Measurements from ENCODE around the gene NOXRED1. TPM values are rescaled to one million over a fixed set of nuclear protein-coding genes. Genes with fewer than 3 reads are reported as not detected.
A peak's percentile ranks its signal among the peaks of the same experiment; 100 is the strongest.

NOXRED1 gene
- total and polyA plus RNA-seq, 11 donors = 0.15 to 0.32 (median 0.28) TPM; not detected in 7

DNA sequence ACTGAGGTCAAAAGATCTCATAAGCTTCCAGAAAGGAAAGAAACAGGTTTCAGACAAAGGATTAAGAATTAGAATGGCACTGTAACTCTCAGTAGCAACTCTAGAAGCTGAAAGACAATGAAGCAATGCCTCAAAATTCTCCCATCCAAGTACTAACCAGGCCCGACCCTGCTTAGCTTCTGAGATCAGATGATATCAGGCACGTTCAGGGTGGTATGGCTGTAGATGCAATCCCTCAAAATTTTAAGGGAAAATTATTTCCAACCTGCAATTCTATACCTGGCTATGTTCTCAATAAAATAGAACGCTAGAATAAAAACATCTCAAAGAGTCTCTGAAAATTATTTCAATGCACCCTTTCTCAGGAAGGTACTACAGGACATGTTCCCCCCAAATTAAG, 19.6 kb downstream of the NOXRED1 start:
- Histone ChIP-seq H3K27ac (no peak overlapping the region), H3K36me3 (no peaks in the 10 kb centered on the region), H3K4me1 (peaks cover 0 to 18% (median 0%) of the 10 kb centered on the region in 12 donors), H3K4me3 (no peak overlapping the region), H3K9me3 (no peaks in the 10 kb centered on the region), H3K27me3 (no peaks in the 10 kb centered on the region)
- 81 to 88% (median 85%) methylated on average over 3 of the region's 3 CpGs for WGBS, 4 donors
- DNase-seq = no peak
- intact Hi-C loops (cut with DNase I) = no loop called here
- TF ChIP-seq POLR2A (IDR thresholded peaks at IDR 0.05) = no peak
- TF ChIP-seq, protein P1, sequence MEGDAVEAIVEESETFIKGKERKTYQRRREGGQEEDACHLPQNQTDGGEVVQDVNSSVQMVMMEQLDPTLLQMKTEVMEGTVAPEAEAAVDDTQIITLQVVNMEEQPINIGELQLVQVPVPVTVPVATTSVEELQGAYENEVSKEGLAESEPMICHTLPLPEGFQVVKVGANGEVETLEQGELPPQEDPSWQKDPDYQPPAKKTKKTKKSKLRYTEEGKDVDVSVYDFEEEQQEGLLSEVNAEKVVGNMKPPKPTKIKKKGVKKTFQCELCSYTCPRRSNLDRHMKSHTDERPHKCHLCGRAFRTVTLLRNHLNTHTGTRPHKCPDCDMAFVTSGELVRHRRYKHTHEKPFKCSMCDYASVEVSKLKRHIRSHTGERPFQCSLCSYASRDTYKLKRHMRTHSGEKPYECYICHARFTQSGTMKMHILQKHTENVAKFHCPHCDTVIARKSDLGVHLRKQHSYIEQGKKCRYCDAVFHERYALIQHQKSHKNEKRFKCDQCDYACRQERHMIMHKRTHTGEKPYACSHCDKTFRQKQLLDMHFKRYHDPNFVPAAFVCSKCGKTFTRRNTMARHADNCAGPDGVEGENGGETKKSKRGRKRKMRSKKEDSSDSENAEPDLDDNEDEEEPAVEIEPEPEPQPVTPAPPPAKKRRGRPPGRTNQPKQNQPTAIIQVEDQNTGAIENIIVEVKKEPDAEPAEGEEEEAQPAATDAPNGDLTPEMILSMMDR (IDR thresholded peaks at IDR 0.05) = no peak
- ATAC-seq = no peak

DNA sequence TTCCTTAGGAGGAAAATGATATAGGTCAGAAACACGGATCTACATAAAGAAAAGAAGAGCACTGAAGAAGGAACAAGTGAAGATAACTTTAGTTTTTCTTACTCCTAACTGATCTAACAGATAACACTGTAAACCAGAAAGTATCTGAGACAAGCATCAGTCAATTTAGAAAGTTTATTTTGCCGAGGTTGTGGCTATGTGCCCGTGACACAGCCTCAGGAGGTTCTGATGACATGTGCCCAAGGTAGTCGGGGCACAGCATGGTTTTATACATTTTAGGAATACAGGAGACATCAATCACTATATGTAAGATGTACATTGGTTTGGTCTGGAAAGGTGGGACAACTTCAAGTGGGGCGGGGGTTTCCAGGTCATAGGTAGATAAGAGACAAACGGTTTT, 23.1 kb downstream of the NOXRED1 start:
- intact Hi-C loops (cut with DNase I) = no loop called here
- WGBS, 4 donors = 73 to 89% (median 82%) methylated on average over 6 of the region's 6 CpGs

DNA sequence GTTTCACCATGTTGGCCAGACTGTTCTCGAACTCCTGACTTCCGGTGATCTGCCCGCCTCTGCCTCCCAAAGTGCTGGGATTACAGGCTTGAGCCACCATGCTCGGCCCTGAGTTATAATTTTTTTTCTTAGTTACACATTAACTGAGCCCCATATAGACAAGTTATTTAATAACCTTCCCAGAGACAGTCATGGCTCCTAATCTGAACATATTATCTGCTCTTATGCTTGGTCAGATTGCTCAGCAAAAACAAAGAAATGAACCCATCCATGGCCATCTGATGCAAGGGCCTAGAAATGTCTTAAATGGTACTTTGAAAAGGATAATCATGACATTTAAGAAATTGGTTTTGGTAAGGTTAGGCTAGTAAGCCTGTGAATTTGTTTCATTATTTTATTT, 33.1 kb downstream of the NOXRED1 start:
- no peak for ATAC-seq
- no peaks in the 10 kb centered on the region for H3K36me3 ChIP-seq
- no peak overlapping the region for H3K27ac ChIP-seq
- no peaks in the 10 kb centered on the region for H3K27me3 ChIP-seq
- no peak for DNase-seq
- no peak overlapping the region for H3K4me3 ChIP-seq
- TF ChIP-seq POLR2A (IDR thresholded peaks at IDR 0.05) = no peak
- TF ChIP-seq, protein P1 (IDR thresholded peaks at IDR 0.05) = no peak
- 91 to 96% (median 95%) methylated on average over 4 of the region's 4 CpGs for WGBS, 4 donors
- H3K4me1 ChIP-seq = no peaks in the 10 kb centered on the region
- intact Hi-C loops (cut with DNase I) = no loop called here
- H3K9me3 ChIP-seq = no peaks in the 10 kb centered on the region

More for the DNA sequence above, 23.1 kb downstream of the NOXRED1 start:
- Histone ChIP-seq H3K4me3 (no peak overlapping the region), H3K4me1 (no peaks in the 10 kb centered on the region), H3K36me3 (no peaks in the 10 kb centered on the region), H3K27ac (no peak overlapping the region), H3K27me3 (no peaks in the 10 kb centered on the region), H3K9me3 (peaks cover 0 to 3% (median 0%) of the 10 kb centered on the region in 12 donors)
- ATAC-seq (no peak), DNase-seq (no peak)
- TF ChIP-seq, protein P1 (IDR thresholded peaks at IDR 0.05) = no peak
- TF ChIP-seq POLR2A (IDR thresholded peaks at IDR 0.05) = no peak

DNA sequence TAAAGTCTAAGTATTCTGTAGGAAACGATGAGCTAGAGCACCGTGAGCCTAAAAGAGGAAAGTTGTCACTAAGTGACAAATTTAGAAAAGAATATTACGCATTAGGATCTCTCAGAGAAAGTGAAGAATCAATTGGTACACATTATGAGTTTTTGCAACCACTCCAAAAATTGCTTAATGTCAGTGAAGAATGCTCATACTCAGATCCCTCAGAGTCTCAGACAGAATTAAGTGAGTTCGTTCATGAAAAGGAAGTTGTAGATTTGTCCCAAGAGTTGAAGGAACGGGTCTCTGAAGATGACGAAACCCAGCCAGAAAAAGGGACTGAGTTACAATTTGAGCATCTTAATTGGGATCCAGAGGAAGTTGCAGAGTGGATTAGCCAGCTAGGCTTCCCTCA, 44.6 kb downstream of the NOXRED1 start:
- Histone ChIP-seq H3K4me1 (peaks cover 0 to 27% (median 14%) of the 10 kb centered on the region in 12 donors), H3K36me3 (no peaks in the 10 kb centered on the region), H3K9me3 (no peaks in the 10 kb centered on the region), H3K27me3 (no peaks in the 10 kb centered on the region), H3K4me3 (no peak overlapping the region), H3K27ac (no peak overlapping the region)
- ATAC-seq (no peak), DNase-seq (no peak)
- no peak for TF ChIP-seq POLR2A (IDR thresholded peaks at IDR 0.05)
- 87 to 92% (median 89%) methylated on average over 6 of the region's 6 CpGs for WGBS, 4 donors
- intact Hi-C loops (cut with DNase I) = loop anchor here in 6 of 10 donors (5.0 kb wide), 2 partner anchors 56 to 79 kb away; partner anchors contain the start of genes GSTZ1 (in 4 of the 6), POMT2 (in 4 of the 6), AHSA1 (in 3 of the 6) and VIPAS39 (in 3 of the 6)

DNA sequence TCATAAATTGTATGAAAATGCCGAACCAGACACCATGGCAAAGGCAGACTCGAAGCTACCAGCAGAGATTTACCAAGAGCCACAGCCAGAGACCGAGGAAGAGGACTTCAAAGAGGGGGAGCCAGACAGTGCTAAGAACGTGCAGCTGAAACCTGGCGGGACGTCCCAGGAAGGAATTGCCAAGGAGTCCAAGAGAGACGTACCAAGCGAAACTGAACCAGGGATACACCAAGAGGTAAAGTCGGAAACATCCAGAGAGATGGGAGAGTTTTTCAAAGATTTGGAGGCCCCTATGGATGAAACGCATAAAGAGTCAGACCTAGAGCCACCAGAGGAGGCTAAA, 45.9 kb downstream of the NOXRED1 start:
- ATAC-seq (peak in 2 of 4 donors; percentile 8 to 9), DNase-seq (no peak)
- H3K9me3 ChIP-seq = no peaks in the 10 kb centered on the region
- 14 to 17% (median 15%) methylated on average over 10 of the region's 10 CpGs for WGBS, 4 donors
- H3K36me3 ChIP-seq = no peaks in the 10 kb centered on the region
- intact Hi-C loops (cut with DNase I) = loop anchor here in 6 of 10 donors (2.0 to 5.0 kb wide), 4 partner anchors 55 to 81 kb away; partner anchors contain the start of genes AHSA1 (in 5 of the 6), GSTZ1 (in 5 of the 6), POMT2 (in 5 of the 6) and VIPAS39 (in 3 of the 6)
- peaks cover 0 to 27% (median 14%) of the 10 kb centered on the region in 12 donors for H3K4me1 ChIP-seq
- peak overlapping the region; percentile 69 to 88 (median 82) for H3K4me3 ChIP-seq
- H3K27me3 ChIP-seq = no peaks in the 10 kb centered on the region
- H3K27ac ChIP-seq = peak overlapping the region in 6 of 12 donors; percentile 74 to 89 (median 84)
- TF ChIP-seq, protein P1 (IDR thresholded peaks at IDR 0.05) = no peak
- no peak for TF ChIP-seq POLR2A (IDR thresholded peaks at IDR 0.05)

All from heart left ventricle (tissue), 16 donors.